HUES6 (cell line): Measurements from ENCODE around the gene ATP2B2.

Experiments used
- H3K27ac ChIP-seq: 2 replicates; pipeline ENCODE4 v1.7.0; 2013; ENCODE audit warnings: low read depth, mild to moderate bottlenecking, low read length, inconsistent platforms
- H3K27me3 ChIP-seq: 2 replicates; pipeline ENCODE4 v1.6.1; 2013; ENCODE audit warnings: low read length; ENCODE audit not compliant: control insufficient read depth, insufficient read depth
- H3K36me3 ChIP-seq: 2 replicates; pipeline ENCODE4 v1.6.1; 2013; ENCODE audit warnings: low read length; ENCODE audit not compliant: control insufficient read depth, insufficient read depth
- H3K4me1 ChIP-seq: 2 replicates; pipeline ENCODE4 v1.6.1; 2013; ENCODE audit warnings: low read length; ENCODE audit not compliant: control insufficient read depth, insufficient read depth
- H3K4me3 ChIP-seq: 2 replicates; pipeline ENCODE4 v1.5.1; 2013; ENCODE audit warnings: low read depth, low read length
- H3K9ac ChIP-seq: one replicate; pipeline ENCODE4 v1.6.1; 2013; ENCODE audit warnings: mild to moderate bottlenecking, low read length
- H3K9me3 ChIP-seq: 2 replicates; pipeline ENCODE4 v1.6.1; 2013; ENCODE audit warnings: low read depth, low read length; ENCODE audit not compliant: control insufficient read depth, insufficient read depth

The ATP2B2 gene

GRCh38 chr3:10280571-10280970 lies 224.8 kb downstream of the ATP2B2 start:
- H3K27ac ChIP-seq: no peak overlapping the region
- no peak overlapping the region for H3K4me3 ChIP-seq
- peaks cover 67% of the 10 kb centered on the region for H3K36me3 ChIP-seq
- no peaks in the 10 kb centered on the region for H3K9me3 ChIP-seq
- H3K9ac ChIP-seq: no peak overlapping the region
- H3K4me1 ChIP-seq: no peaks in the 10 kb centered on the region
- no peaks in the 10 kb centered on the region for H3K27me3 ChIP-seq

DNA sequence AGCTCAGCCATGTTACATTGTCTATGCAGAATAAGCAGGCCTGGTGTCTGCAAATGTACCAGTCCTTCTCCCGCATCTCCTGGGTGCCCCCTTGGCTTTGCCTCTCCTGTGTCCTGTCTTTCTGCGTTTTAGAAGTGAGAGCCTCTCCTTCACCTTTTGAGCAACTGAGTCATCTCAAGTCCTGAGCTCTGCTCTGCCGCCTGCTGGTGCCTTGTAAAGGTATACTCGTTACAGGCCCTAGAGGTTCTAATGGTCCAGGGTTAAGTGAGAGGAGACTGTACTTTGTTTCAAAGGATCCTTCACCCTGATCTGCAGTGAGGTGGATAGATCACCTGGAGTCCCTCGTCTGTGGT lies 225.2 kb downstream of the ATP2B2 start:
- Histone ChIP-seq H3K4me1 (no peaks in the 10 kb centered on the region), H3K27ac (no peak overlapping the region), H3K4me3 (no peak overlapping the region), H3K9ac (no peak overlapping the region), H3K36me3 (peaks cover 71% of the 10 kb centered on the region), H3K27me3 (no peaks in the 10 kb centered on the region), H3K9me3 (no peaks in the 10 kb centered on the region)

DNA sequence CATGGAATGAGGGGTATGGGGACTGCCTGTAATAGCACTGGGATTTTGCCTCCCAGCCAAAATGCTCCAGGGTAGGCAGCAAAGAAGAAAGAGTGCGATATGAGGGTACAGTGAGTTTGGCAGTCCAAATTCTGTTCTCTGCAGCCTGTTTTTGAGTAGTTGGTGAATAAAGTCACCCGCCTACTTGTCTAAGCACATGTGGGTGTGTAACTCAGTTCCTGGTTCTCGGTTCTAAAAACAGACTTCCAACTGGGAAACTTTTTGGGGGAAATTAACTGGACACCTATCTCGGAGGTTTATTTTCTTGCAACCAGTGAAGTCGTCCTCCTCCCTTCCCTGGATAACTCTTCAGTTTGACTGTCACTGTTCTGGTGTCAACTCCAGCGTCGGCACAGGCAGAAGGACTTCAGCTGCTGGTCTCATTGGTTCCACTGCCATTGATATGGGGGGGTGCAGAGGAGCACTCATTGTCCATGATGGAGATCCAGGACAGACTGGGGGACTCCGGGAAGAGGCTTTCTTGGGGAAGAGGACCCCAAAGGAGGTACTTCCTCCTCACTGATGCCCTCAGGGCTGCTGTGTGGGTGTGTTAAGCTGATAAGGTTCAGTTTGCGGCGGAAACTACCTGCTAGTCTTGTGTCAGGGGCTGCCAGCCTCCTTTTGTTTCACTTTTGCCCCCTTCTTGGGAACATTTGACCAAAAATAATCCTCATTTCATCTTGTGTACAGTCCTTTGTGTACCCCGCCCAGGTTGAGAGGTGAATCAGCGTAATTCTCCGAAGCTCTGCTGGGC lies 225.8 kb downstream of the ATP2B2 start:
- Histone ChIP-seq H3K9ac (no peak overlapping the region), H3K27me3 (no peaks in the 10 kb centered on the region), H3K4me1 (no peaks in the 10 kb centered on the region), H3K27ac (no peak overlapping the region), H3K4me3 (no peak overlapping the region), H3K9me3 (no peaks in the 10 kb centered on the region), H3K36me3 (peaks cover 71% of the 10 kb centered on the region)

- peaks cover 71% of the 10 kb centered on the region for H3K36me3 ChIP-seq
- no peak overlapping the region for H3K9ac ChIP-seq
- H3K27ac ChIP-seq: no peak overlapping the region
- H3K27me3 ChIP-seq: no peaks in the 10 kb centered on the region
- H3K9me3 ChIP-seq: no peaks in the 10 kb centered on the region
- H3K4me3 ChIP-seq: no peak overlapping the region
- no peaks in the 10 kb centered on the region for H3K4me1 ChIP-seq
Observed at GRCh38 chr3:10278501-10278900, 226.9 kb downstream of the ATP2B2 start.

GRCh38 chr3:10277115-10277625 lies 228.2 kb downstream of the ATP2B2 start:
- H3K27ac ChIP-seq: no peak overlapping the region
- H3K9ac ChIP-seq: no peak overlapping the region
- H3K4me3 ChIP-seq: no peak overlapping the region
- peaks cover 71% of the 10 kb centered on the region for H3K36me3 ChIP-seq
- H3K27me3 ChIP-seq: no peaks in the 10 kb centered on the region
- H3K9me3 ChIP-seq: no peaks in the 10 kb centered on the region
- no peaks in the 10 kb centered on the region for H3K4me1 ChIP-seq

GRCh38 chr3:10274601-10275000 lies 230.8 kb downstream of the ATP2B2 start:
- H3K27ac ChIP-seq: no peak overlapping the region
- no peaks in the 10 kb centered on the region for H3K27me3 ChIP-seq
- H3K9ac ChIP-seq: no peak overlapping the region
- H3K4me3 ChIP-seq: no peak overlapping the region
- no peaks in the 10 kb centered on the region for H3K9me3 ChIP-seq
- H3K36me3 ChIP-seq: peaks cover 70% of the 10 kb centered on the region
- H3K4me1 ChIP-seq: no peaks in the 10 kb centered on the region
